ENCODE data around the gene RAD51AP2.
"Not testable (repeated sequence)": the region's sequence is repeated elsewhere in the genome, so short reads cannot be mapped to it uniquely, and the experiment has no call there.

RAD51AP2 gene

GRCh38 chr2:17518212-17519154 is at the start of gene RAD51AP2:
Gene RAD51AP2 (minus strand): TSS chr2:17518440. CDS start chr2:17518415, 25 bp downstream.
- DNase-seq = peak; percentile 18

GRCh38 chr2:17565726-17566125 is 47.5 kb upstream of the RAD51AP2 start:
- not testable (repeated sequence) for DNase-seq

GRCh38 chr2:17558878-17559277 is 40.6 kb upstream of the RAD51AP2 start:
- DNase-seq = no peak

- no peak for DNase-seq
These were observed 39.8 kb upstream of the RAD51AP2 start for GRCh38 chr2:17558053-17558452.

- no peak for DNase-seq
These were observed 39.4 kb upstream of the RAD51AP2 start for GRCh38 chr2:17557596-17557995.

GRCh38 chr2:17555150-17555549 is 36.9 kb upstream of the RAD51AP2 start:
- DNase-seq = no peak

GRCh38 chr2:17550907-17551306 is 32.7 kb upstream of the RAD51AP2 start:
- DNase-seq = no peak

- no peak for DNase-seq
These were observed 29.5 kb upstream of the RAD51AP2 start for GRCh38 chr2:17547737-17548136.

GRCh38 chr2:17547237-17547636 is 29.0 kb upstream of the RAD51AP2 start:
- DNase-seq = no peak

- no peak for DNase-seq
These were observed 27.7 kb upstream of the RAD51AP2 start for GRCh38 chr2:17545680-17546613.

GRCh38 chr2:17544256-17544655 is 26.0 kb upstream of the RAD51AP2 start:
- DNase-seq = no peak

- DNase-seq = no peak
These were observed 25.6 kb upstream of the RAD51AP2 start for GRCh38 chr2:17543848-17544247.

GRCh38 chr2:17543131-17543660 is 25.0 kb upstream of the RAD51AP2 start:
- DNase-seq = no peak

- no peak for DNase-seq
These were observed 24.2 kb upstream of the RAD51AP2 start for GRCh38 chr2:17542471-17542870.

- DNase-seq = no peak
These were observed 23.3 kb upstream of the RAD51AP2 start for GRCh38 chr2:17541531-17541950.

GRCh38 chr2:17540813-17541530 is 22.7 kb upstream of the RAD51AP2 start:
- DNase-seq = no peak

GRCh38 chr2:17540093-17540812 is 22.0 kb upstream of the RAD51AP2 start, which contains the start of gene VSNL1:
Gene VSNL1 (plus strand): TSS chr2:17540696. CDS start chr2:17592075, 51,379 bp downstream.
- no peak for DNase-seq

- DNase-seq = no peak
These were observed 21.4 kb upstream of the RAD51AP2 start for GRCh38 chr2:17539611-17540092.

- no peak for DNase-seq
These were observed 20.8 kb upstream of the RAD51AP2 start for GRCh38 chr2:17538844-17539554.

GRCh38 chr2:17538022-17538843 is 20.0 kb upstream of the RAD51AP2 start:
- DNase-seq = no peak
